HepG2 (cell line): ENCODE measurements around the gene CD300LG. TPM values are rescaled to one million over a fixed set of nuclear protein-coding genes. Genes with fewer than 3 reads are reported as not detected.
"Not testable (repeated sequence)": the region's sequence is repeated elsewhere in the genome, so short reads cannot be mapped to it uniquely, and the experiment has no call there.

Source experiments
- ATAC-seq: fragments of 200-7000 bp; cut with Tn5 transposase; 3 replicates; pipeline ENCODE4 v1.9.1; 2020; ENCODE audit warnings: mild to moderate bottlenecking, moderate library complexity
- BruUV-seq: library from RNA; stranded (reverse); fragments of 400-500 nt; replicated peaks from 2 replicates; lab custom pipeline; 2021; lab: Mats Ljungman, UMichigan
- CTCF ChIA-PET: fragments of 300-600 bp; formaldehyde crosslinking; extraction: SDS; loops from one replicate; lab custom pipeline; 2021; ENCODE audit warnings: low total read pairs, inconsistent platforms, low intra/inter-chr PET ratio; lab: Yijun Ruan, JAX
- POLR2A ChIA-PET: fragments of 350-600 bp; sonication (Branson Sonifier 250); formaldehyde crosslinking; loops from one replicate; lab custom pipeline; 2020; ENCODE audit warnings: antibody characterized with exemption, inconsistent platforms; lab: Yijun Ruan, JAX
- DNase-seq: peaks from one replicate; pipeline ENCODE4 v3.0.0-alpha.2; 2015; ENCODE audit warnings: low spot score
- FAIRE-seq: peaks from 3 replicates; lab custom pipeline; 2011; peaks lifted over from hg19 to GRCh38; lab: Jason Lieb, UNC
- H2AFZ ChIP-seq: one replicate; pipeline ENCODE4 v1.6.1; 2011; ENCODE audit warnings: low read length, inconsistent platforms
- H3K27ac ChIP-seq: fragments of 300-600 bp; 3 replicates; pipeline ENCODE4 v1.8.0; 2011; ENCODE audit warnings: mixed run types, mild to moderate bottlenecking, mixed read lengths, low read length, inconsistent platforms; ENCODE audit not compliant: insufficient read depth; ENCODE audit errors: extremely low read length
- H3K27me3 ChIP-seq, 2 experiments: fragments of 200-600 bp in 1 of 2; 2 replicates in 1 of 2; 3 replicates in 1 of 2; pipeline versions ENCODE4 v1.6.0 to v1.8.0; 2011; ENCODE audit warnings: low read length in 2 of 2, mild to moderate bottlenecking in 2 of 2, moderate library complexity in 2 of 2, inconsistent platforms in 1 of 2; ENCODE audit not compliant: insufficient read depth in 2 of 2, control insufficient read depth in 1 of 2
- H3K36me3 ChIP-seq, 2 experiments: fragments of 200-600 bp in 1 of 2; replicated peaks in 1 of 2; 2 replicates in 1 of 2; 3 replicates in 1 of 2; pipeline versions ENCODE4 v1.5.1 to v1.8.0; 2011; ENCODE audit warnings: low read length in 2 of 2, inconsistent platforms in 1 of 2; ENCODE audit not compliant: insufficient read depth in 2 of 2, control insufficient read depth in 1 of 2
- H3K4me1 ChIP-seq: 2 replicates; pipeline ENCODE4 v1.5.1; 2012; ENCODE audit warnings: low read length, inconsistent platforms; ENCODE audit not compliant: insufficient read depth
- H3K4me2 ChIP-seq: 2 replicates; pipeline ENCODE4 v1.6.0; 2011; ENCODE audit warnings: low read depth, low read length, inconsistent platforms
- H3K4me3 ChIP-seq, 3 experiments: fragments of 200-600 bp in 1 of 3; sonication (generic), shearing (Covaris generic) in 1 of 3; replicated peaks in 1 of 3; 2 replicates each; pipeline ENCODE4 v1.5.1; 2011 to 2016; ENCODE audit warnings: low read length in 3 of 3, inconsistent platforms in 2 of 3, low read depth in 2 of 3, mild to moderate bottlenecking in 2 of 3, control low read depth in 1 of 3, mixed read lengths in 1 of 3; ENCODE audit not compliant: insufficient read depth in 1 of 3
- H3K79me2 ChIP-seq: one replicate; pipeline ENCODE4 v1.6.1; 2011; ENCODE audit warnings: low read length, inconsistent platforms; ENCODE audit not compliant: insufficient read depth
- H3K9ac ChIP-seq: 2 replicates; pipeline ENCODE4 v1.6.0; 2011; ENCODE audit warnings: mild to moderate bottlenecking, low read depth, low read length, inconsistent platforms; ENCODE audit not compliant: insufficient read depth
- H3K9me3 ChIP-seq: 2 replicates; pipeline ENCODE4 v1.5.1; 2012; ENCODE audit warnings: mild to moderate bottlenecking, low read length
- H4K20me1 ChIP-seq: 2 replicates; pipeline ENCODE4 v1.6.0; 2011; ENCODE audit warnings: inconsistent platforms, mild to moderate bottlenecking, low read length, moderate library complexity; ENCODE audit not compliant: insufficient read depth
- ZNF224 ChIP-seq: sonication (generic); formaldehyde crosslinking; IDR thresholded peaks from 2 replicates; pipeline ENCODE4 v1.5.0; 2020; ENCODE audit warnings: mild to moderate bottlenecking, missing genetic modification reagents
- WGBS: methylation state at CpG from one replicate; pipeline ENCODE4 v1.1.6; 2017; ENCODE audit warnings: low lambda C conversion rate; 5-methylcytosine and 5-hydroxymethylcytosine counted together
- in situ Hi-C: cut with HindIII; loops from 2 replicates; pipeline ENCODE4 v1.10.0; 2017; ENCODE audit warnings: low pct_unique_long_range_greater_than_20kb; ENCODE audit not compliant: extremely low pct_ligation_motif_present
- intact Hi-C: fragments of 100-400 bp; cut with micrococcal nuclease; formaldehyde crosslinking; loops from one replicate; pipeline ENCODE4 v1.10.0; 2022; ENCODE audit not compliant: unreplicated experiment
- polyA plus RNA-seq, 8 experiments: library from polyadenylated mRNA; depleted of rRNA in 3 of 8; stranded (reverse) in 7 of 8; unstranded in 1 of 8; fragments of >200 nt; fragmentation: Illumina TruSeq in 4 of 8; extraction: Trizol in 4 of 8; gene quantifications; 2 replicates each; pipeline versions ENCODE4 v1.2.1 to v1.2.3, GENCODE V29; 2011 to 2016; ENCODE audit warnings: low read depth in 4 of 8, missing spikeins in 1 of 8, mixed read lengths in 1 of 8; ENCODE audit not compliant: insufficient read depth in 1 of 8
- total RNA-seq, 5 experiments: library from RNA; depleted of rRNA; stranded (reverse); fragments of >200 nt; fragmentation: Illumina TruSeq; extraction: Trizol; gene quantifications; 2 replicates each; pipeline ENCODE4 v1.2.3, GENCODE V29; 2016; ENCODE audit warnings: low read depth in 1 of 5
- TF ChIP-seq, protein P1 (sequence below): sonication (generic); formaldehyde crosslinking; conservative IDR thresholded peaks from 2 replicates; pipeline ENCODE4 v1.8.1; 2023; ENCODE audit warnings: missing genetic modification reagents
- TF ChIP-seq, protein P2 (sequence below): sonication (generic); formaldehyde crosslinking; IDR thresholded peaks from 2 replicates; pipeline ENCODE4 v1.5.1; 2020; ENCODE audit warnings: missing genetic modification reagents, mild to moderate bottlenecking, borderline replicate concordance

Gene CD300LG
- total and polyA plus RNA-seq, 2 of the 13 experiments (the other 11 are each of a cell fraction or from before 2014, with no cell fraction given): not detected

DNA sequence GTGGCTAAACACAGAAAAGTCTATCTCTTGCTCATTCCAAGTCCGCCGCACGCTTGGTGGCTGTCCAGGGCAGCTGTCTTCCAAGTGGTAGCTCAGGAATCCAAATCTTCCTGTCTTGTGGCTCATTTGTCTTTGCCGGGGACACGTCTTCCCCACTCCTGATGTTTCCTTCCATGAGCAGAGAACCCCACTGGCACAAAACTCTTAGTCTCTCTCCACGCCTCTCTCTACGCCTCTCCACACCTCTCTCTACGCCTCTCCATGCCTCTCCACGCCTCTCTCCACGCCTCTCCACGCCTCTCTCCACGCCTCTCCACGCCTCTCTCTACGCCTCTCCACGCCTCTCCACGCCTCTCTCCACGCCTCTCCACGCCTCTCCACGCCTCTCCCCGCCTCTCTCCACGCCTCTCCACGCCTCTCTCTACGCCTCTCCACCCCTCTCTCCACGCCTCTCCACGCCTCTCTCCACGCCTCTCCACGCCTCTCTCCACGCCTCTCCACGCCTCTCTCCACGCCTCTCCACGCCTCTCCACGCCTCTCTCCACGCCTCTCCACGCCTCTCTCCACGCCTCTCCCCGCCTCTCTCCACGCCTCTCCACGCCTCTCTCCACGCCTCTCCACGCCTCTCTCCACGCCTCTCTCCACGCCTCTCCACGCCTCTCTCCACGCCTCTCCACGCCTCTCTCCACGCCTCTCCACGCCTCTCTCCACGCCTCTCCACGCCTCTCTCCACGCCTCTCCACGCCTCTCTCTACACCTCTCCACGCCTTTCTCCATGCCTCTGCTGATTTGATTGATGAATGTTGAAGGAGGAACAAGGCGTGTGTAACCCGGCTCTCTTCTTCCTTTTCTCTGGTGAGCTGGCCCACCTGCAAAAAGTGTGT is 4.6 kb upstream of the CD300LG start:
- H3K4me3 ChIP-seq, in situ Hi-C loops, H4K20me1 ChIP-seq, H3K79me2 ChIP-seq, FAIRE-seq, DNase-seq, BruUV-seq, ATAC-seq, H3K27ac ChIP-seq, H2AFZ ChIP-seq, H3K9ac ChIP-seq, CTCF ChIA-PET, H3K9me3 ChIP-seq, H3K36me3 ChIP-seq, H3K4me2 ChIP-seq, intact Hi-C loops: not testable (repeated sequence)
- Histone ChIP-seq H3K4me1 (peaks cover 26% of the 10 kb centered on the region), H3K27me3 (peaks cover 4 to 23% of the 10 kb centered on the region in 2 experiments; a peak in 4 of 5 replicates)
- WGBS: 27% methylated on average over 54 of the region's 54 CpGs
- POLR2A ChIA-PET: interaction anchor here (0.7 kb wide), 1 partner anchor 135 kb away, joined by 7 read pairs; no protein-coding TSS in a partner anchor

DNA sequence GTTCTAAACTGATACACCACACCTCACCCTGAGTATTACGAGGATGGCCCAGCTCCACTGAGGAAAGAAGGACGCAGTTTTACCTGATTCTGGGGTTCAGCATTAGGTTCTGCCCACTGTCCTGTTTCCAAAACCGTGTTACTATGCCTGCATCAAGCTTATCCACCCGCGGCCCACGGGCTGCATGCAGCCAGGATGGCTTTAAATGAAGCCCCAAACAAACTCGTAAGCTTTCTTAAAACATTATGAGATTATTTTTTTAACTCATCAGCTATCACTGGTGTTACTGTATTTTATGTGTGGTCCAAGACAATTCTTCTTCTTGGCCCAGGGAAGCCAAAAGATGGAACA is 4.0 kb upstream of the CD300LG start:
- Histone ChIP-seq H2AFZ (no peak overlapping the region), H3K36me3 (no peaks in the 10 kb centered on the region), H3K4me3 (no peak overlapping the region), H4K20me1 (no peaks in the 10 kb centered on the region), H3K27me3 (peaks cover 4 to 26% of the 10 kb centered on the region in 2 experiments; a peak in 4 of 5 replicates), H3K4me1 (peaks cover 26% of the 10 kb centered on the region), H3K9ac (no peak overlapping the region), H3K27ac (no peak overlapping the region), H3K9me3 (no peaks in the 10 kb centered on the region), H3K79me2 (no peaks in the 10 kb centered on the region), H3K4me2 (no peak overlapping the region)
- BruUV-seq: no TSS peak
- FAIRE-seq (no peak), DNase-seq (no peak), ATAC-seq (no peak)
- ChIA-PET CTCF (no interaction called here), POLR2A (no interaction called here)
- TF ChIP-seq, protein P1, sequence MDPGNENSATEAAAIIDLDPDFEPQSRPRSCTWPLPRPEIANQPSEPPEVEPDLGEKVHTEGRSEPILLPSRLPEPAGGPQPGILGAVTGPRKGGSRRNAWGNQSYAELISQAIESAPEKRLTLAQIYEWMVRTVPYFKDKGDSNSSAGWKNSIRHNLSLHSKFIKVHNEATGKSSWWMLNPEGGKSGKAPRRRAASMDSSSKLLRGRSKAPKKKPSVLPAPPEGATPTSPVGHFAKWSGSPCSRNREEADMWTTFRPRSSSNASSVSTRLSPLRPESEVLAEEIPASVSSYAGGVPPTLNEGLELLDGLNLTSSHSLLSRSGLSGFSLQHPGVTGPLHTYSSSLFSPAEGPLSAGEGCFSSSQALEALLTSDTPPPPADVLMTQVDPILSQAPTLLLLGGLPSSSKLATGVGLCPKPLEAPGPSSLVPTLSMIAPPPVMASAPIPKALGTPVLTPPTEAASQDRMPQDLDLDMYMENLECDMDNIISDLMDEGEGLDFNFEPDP (CRISPR knock-in tag): no peak
- TF ChIP-seq, protein P2, sequence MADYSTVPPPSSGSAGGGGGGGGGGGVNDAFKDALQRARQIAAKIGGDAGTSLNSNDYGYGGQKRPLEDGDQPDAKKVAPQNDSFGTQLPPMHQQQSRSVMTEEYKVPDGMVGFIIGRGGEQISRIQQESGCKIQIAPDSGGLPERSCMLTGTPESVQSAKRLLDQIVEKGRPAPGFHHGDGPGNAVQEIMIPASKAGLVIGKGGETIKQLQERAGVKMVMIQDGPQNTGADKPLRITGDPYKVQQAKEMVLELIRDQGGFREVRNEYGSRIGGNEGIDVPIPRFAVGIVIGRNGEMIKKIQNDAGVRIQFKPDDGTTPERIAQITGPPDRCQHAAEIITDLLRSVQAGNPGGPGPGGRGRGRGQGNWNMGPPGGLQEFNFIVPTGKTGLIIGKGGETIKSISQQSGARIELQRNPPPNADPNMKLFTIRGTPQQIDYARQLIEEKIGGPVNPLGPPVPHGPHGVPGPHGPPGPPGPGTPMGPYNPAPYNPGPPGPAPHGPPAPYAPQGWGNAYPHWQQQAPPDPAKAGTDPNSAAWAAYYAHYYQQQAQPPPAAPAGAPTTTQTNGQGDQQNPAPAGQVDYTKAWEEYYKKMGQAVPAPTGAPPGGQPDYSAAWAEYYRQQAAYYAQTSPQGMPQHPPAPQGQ: no peak
- no peak for TF ChIP-seq ZNF224 (CRISPR knock-in tag)
- intact Hi-C loops: no loop called here
- WGBS: 8% methylated on average over 7 of the region's 7 CpGs
- in situ Hi-C loops: no loop called here
